Neural cell (in vitro differentiated cells): ENCODE measurements around the gene ASB1.

Experiments
- CTCF ChIP-seq: fragments of 450-650 bp; IDR thresholded peaks from 2 replicates; pipeline ENCODE4 v1.5.1; 2014; ENCODE audit warnings: antibody characterized with exemption, mild to moderate bottlenecking, moderate library complexity; ENCODE audit not compliant: poor library complexity, severe bottlenecking
- MXI1 ChIP-seq: fragments of 450-650 bp; conservative IDR thresholded peaks from 2 replicates; pipeline ENCODE4 v1.6.1; 2014; ENCODE audit warnings: antibody characterized with exemption, mild to moderate bottlenecking; ENCODE audit not compliant: poor library complexity, severe bottlenecking
- POLR2AphosphoS5 ChIP-seq: IDR thresholded peaks from 2 replicates; pipeline ENCODE4 v1.6.1; 2012

- TF ChIP-seq MXI1, result no peak
- no peak for TF ChIP-seq CTCF
- no peak for TF ChIP-seq POLR2AphosphoS5
Observed at GRCh38 chr2:238493880-238494572, 67.3 kb downstream of the ASB1 start.
